Ureter (tissue), 1 donor: Measurements from ENCODE around the gene CKB. TPM values are rescaled to one million over a fixed set of nuclear protein-coding genes. Genes with fewer than 3 reads are reported as not detected.

Experiments used
- DNase-seq: peaks from one replicate; pipeline ENCODE4 v3.0.0-alpha.2; 2020; ENCODE audit warnings: low spot score
- total RNA-seq: library from RNA; stranded (reverse); gene quantifications from one replicate; pipeline ENCODE4 v1.2.4, GENCODE V29; 2023
- donor health status: DM: yes; HTN: yes; CAD: no.

The CKB gene
- total RNA-seq, 1 donor from 2014 or later = 310 TPM

DNA sequence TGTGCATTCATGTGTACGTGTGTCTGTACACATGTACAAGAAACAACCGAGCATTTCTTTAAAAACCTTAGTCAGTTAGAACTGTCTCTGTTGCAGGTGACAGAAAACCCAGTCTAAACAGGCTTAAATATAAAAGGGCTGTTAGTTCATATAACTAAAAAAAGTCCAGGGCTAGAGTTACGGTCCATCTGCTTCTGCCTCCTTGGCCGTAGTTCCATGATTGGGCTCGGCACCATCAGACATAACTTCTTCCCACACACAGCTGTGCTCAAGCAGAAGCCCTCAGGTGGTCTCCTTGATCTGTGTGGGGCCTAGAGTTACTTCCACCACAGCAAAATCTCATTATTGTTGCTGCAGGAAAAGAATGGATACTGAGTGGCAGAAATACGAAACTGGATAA is 34.6 kb downstream of the CKB start:
- DNase-seq = no peak

DNA sequence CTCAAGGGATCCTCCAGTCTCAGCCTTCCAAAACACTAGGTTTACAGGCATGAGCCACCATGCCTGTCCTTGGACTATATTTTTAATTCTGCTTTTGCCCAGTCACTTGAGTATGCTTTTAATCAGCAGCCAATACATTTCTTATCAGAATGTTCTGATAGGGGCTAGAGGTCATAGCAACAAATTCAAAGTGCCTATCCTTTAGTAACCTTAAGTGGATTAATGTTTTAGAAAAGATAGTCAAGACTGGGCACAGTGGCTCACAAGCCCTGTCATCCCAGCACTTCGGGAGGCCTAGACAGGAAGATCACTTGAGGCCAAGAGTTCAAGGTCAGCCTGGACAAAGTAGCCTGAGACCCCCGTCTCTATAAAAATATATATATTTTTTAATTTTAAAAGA is 37.1 kb downstream of the CKB start:
- DNase-seq = no peak

- DNase-seq = no peak
Observed at GRCh38 chr14:103483600-103483999, 39.0 kb downstream of the CKB start.

DNA sequence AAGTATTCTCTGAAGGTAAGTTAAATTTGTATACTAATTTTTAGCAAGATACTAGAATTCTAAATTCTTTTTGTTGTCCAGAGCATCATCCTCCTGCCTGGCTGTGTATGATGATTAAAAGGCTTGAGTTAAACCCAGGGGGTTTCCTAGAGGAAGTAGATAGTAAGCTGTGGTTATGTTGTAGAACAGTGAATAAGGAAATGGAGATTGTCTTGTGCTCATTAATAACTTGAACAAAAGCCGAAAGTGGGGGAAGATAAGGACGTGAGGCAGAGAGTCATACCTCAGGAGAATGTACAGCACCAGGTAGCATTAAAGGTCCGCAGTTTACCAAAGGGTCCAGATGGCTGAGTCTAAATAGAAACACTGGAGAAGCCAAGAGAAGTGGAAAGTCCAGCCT is 42.0 kb downstream of the CKB start:
- DNase-seq = no peak

GRCh38 chr14:103476631-103477030 is 46.0 kb downstream of the CKB start:
- no peak for DNase-seq

- no peak for DNase-seq
Observed at GRCh38 chr14:103476065-103476464, 46.6 kb downstream of the CKB start.

DNA sequence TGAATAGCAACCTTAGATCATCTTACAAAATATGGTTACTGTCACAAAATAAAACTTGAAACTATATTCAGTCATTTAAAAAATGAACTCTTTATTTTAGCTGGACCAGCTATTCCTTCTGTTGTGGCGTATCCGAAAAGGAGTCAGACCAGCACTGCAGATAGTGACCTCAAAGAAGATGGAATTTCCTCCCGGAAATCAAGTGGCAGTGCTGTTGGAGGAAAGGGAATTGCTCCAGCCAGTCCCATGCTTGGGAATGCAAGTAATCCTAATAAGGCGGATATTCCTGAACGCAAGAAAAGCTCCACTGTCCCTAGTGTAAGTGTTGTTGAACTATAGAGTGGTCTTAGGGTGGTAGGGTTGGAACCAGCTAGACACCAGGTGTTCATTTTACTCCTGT is 47.7 kb downstream of the CKB start:
- no peak for DNase-seq

DNA sequence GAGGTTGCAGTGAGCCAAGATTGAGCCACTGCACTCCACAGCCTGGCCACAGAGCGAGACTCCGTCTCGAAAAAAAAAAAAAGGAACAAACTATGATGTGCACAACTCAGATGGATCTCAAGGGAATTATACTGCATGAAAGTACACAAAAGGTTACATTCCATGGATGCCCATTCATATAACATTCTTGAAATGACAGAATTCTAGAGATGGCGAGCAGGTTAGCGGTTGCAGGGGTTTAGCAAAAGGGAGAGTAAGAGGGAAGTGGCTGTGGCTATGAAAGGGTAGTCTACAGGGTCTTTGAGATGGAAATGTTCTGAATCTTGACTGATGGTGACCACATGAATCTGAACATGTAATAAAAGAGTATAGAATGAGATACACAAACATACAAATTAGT is 49.7 kb downstream of the CKB start:
- no peak for DNase-seq

Other genes starting within 250 kb of the CKB start
- 194 TPM for gene EIF5, start 188.6 kb downstream of the CKB start, total RNA-seq
- gene MARK3, start 137.4 kb downstream of the CKB start, total RNA-seq = 140 TPM
- gene TRMT61A, start 6.4 kb upstream of the CKB start, total RNA-seq = 22.4 TPM
- 36.8 TPM for gene BAG5, start 39.8 kb upstream of the CKB start, total RNA-seq
- 37.3 TPM for gene COA8, start 40.1 kb upstream of the CKB start, total RNA-seq
- 179 TPM for gene KLC1, start 106.4 kb upstream of the CKB start, total RNA-seq
- gene XRCC3, start 192.6 kb upstream of the CKB start, total RNA-seq = 15.7 TPM
- gene ZFYVE21, start 193.0 kb upstream of the CKB start, total RNA-seq = 90.9 TPM